ENCODE results near the gene LRMDA.

LRMDA gene

GRCh38 chr10:75612904-75613684 lies 181.7 kb downstream of the LRMDA start:
- no peaks in the 10 kb centered on the region for H3K36me3 Mint-ChIP-seq (ENCODE audit: low read depth)
- H3K27me3 Mint-ChIP-seq (ENCODE audit: low read depth): peaks cover 50% of the 10 kb centered on the region
- no peak for TF ChIP-seq CTCF (IDR thresholded peaks at IDR 0.05; ENCODE audit: unreplicated experiment in 3 of 3)
- peak overlapping the region; percentile 9 to 83 (median 75) for H3K27ac Mint-ChIP-seq
- H3K9me3 Mint-ChIP-seq: no peaks in the 10 kb centered on the region
- H3K4me3 Mint-ChIP-seq: peak overlapping the region in 1 of 3 experiments; percentile 20
- peaks cover 34% of the 10 kb centered on the region for H3K4me1 Mint-ChIP-seq

GRCh38 chr10:75613685-75614504 lies 182.5 kb downstream of the LRMDA start:
- H3K4me1 Mint-ChIP-seq: peaks cover 34% of the 10 kb centered on the region
- peak overlapping the region; percentile 6 to 15 (median 9) for H3K4me3 Mint-ChIP-seq
- peak overlapping the region; percentile 75 to 83 (median 76) for H3K27ac Mint-ChIP-seq
- H3K9me3 Mint-ChIP-seq: no peaks in the 10 kb centered on the region
- no peaks in the 10 kb centered on the region for H3K36me3 Mint-ChIP-seq (ENCODE audit: low read depth)
- TF ChIP-seq CTCF (IDR thresholded peaks at IDR 0.05; ENCODE audit: unreplicated experiment in 3 of 3): no peak
- H3K27me3 Mint-ChIP-seq (ENCODE audit: low read depth): peaks cover 47% of the 10 kb centered on the region

GRCh38 chr10:75616076-75616475 lies 184.7 kb downstream of the LRMDA start:
- Mint-ChIP-seq H3K27me3 (ENCODE audit: low read depth) (peaks cover 52% of the 10 kb centered on the region), H3K4me3 (no peak overlapping the region), H3K27ac (no peak overlapping the region), H3K36me3 (ENCODE audit: low read depth) (no peaks in the 10 kb centered on the region), H3K4me1 (peaks cover 29% of the 10 kb centered on the region), H3K9me3 (no peaks in the 10 kb centered on the region)
- TF ChIP-seq CTCF (IDR thresholded peaks at IDR 0.05; ENCODE audit: unreplicated experiment in 3 of 3): no peak

- no peak for TF ChIP-seq CTCF (IDR thresholded peaks at IDR 0.05; ENCODE audit: unreplicated experiment in 3 of 3)
- no peaks in the 10 kb centered on the region for H3K36me3 Mint-ChIP-seq (ENCODE audit: low read depth)
- peaks cover 25% of the 10 kb centered on the region for H3K4me1 Mint-ChIP-seq
- H3K9me3 Mint-ChIP-seq: no peaks in the 10 kb centered on the region
- H3K4me3 Mint-ChIP-seq: no peak overlapping the region
- no peak overlapping the region for H3K27ac Mint-ChIP-seq
- H3K27me3 Mint-ChIP-seq (ENCODE audit: low read depth): peaks cover 54% of the 10 kb centered on the region
Observed at GRCh38 chr10:75616874-75617478, 185.6 kb downstream of the LRMDA start.

GRCh38 chr10:75617485-75618155 lies 186.2 kb downstream of the LRMDA start:
- Mint-ChIP-seq H3K27me3 (ENCODE audit: low read depth) (peaks cover 60% of the 10 kb centered on the region), H3K27ac (no peak overlapping the region), H3K4me3 (no peak overlapping the region), H3K4me1 (peaks cover 22% of the 10 kb centered on the region), H3K9me3 (no peaks in the 10 kb centered on the region), H3K36me3 (ENCODE audit: low read depth) (no peaks in the 10 kb centered on the region)
- no peak for TF ChIP-seq CTCF (IDR thresholded peaks at IDR 0.05; ENCODE audit: unreplicated experiment in 3 of 3)
